Smooth muscle cell of the brain vasculature (primary cell): ENCODE results near the gene VWA2.

ENCODE experiments used
- DNase-seq: peaks from one replicate; pipeline ENCODE4 v3.0.0-alpha.2; 2012; ENCODE audit warnings: low read depth, low spot score

The VWA2 gene

DNA sequence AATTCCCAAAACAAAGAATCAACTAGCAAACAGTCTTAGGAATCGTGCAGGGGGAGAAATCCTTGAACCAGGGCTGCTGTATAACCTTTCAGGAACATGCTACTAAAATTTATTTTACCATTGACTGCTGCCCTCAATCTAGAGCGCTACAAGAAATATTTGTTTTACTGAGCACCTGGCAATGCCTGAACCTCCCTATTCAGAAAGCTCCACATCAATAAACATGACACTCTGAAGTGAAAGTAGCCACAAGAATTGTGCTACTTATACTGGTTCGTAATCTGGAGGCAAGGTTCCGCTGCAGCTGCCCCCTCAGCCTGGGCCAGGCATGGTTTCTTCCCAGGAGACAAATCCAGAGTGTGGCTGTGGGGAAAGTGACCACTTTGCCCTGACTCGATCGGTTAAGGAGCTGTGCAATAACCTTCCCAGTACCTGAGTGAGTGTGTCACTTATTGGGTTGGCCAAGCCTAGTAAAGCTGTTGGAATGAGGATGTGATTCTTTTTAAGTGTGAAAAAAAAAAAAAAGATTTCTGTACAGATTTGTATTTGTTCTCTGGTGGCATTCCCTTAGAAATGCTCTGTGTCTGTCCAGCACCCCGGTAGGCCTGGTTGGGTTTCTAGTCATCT, 7.7 kb downstream of the VWA2 start:
- no peak for DNase-seq

GRCh38 chr10:114250236-114250635, 11.2 kb downstream of the VWA2 start:
- no peak for DNase-seq

- DNase-seq: no peak
Observed at GRCh38 chr10:114250716-114251115, 11.7 kb downstream of the VWA2 start.

DNA sequence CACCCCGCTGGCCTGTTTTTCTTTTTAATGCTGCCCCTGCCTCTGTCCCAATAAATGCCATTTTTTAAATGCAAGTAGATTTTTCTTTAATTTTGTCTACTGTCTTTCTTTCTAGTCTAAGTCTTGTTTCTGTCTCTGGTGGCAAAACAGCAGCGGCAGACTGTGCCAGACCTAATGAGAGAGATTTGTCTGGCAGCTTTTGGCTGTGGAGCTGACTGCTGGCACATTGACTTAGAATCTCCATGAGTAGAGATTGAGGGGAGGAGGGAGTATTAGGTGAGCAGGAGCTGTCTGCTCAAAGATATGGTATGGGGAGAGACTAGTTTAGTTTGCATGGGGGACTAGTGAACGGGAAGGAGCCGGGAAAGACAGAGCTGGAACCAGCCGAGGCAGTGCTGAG, 13.0 kb downstream of the VWA2 start:
- DNase-seq: no peak

DNA sequence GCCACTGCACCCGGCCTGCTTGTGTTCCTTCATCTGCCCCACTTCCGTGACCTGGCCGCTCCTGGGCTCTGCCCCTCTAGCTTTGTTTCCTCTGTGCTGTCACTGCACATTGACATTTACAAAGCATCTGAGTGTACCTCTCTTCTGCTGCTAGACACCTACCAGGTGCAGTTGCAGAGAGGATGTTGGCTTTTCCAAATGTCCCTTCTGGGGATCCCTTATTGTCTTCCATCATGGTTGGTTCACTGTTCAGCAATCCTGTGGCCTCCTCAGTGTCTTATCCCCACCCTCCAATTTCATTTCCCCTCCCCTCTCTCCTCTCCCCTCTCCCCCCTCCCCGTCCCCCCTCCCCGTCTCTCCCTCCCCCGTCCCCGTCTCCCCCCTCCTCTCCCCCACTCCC, 13.8 kb downstream of the VWA2 start:
- DNase-seq: no peak

GRCh38 chr10:114255227-114255626, 16.2 kb downstream of the VWA2 start:
- DNase-seq: no peak

DNA sequence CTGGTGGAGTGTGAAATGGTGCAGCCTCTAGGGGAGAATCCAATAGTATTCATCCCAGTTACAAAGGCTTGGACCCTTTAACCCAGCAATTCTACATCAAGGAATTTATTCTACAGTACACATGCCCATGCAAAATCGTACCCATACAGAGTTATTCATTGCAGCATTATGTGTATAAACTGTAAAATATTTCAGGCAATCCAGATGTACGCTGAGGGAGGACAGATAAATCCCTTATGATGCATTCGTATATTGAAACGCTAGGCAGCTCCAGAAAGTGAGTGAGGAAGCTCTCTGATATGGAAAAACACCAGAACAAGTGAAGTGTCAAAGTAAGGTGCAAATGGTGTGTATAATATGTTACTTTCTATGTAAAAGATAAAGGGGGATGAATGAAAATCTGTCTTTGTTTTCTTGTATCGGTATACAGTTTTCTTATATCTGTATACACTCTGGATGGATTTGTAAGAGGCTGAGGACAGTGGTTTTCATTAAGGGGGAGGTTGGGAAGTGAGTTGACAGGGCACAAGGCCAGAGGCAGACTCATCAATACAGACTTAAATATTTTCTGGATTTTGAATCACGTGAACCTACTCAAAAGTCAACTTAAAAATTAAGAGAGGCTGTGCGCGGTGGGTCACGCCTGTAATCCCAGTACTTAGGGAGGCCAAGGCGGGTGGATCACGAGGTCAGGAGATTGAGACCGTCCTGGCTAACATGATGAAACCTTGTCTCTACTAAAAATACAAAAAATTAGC, 17.1 kb downstream of the VWA2 start:
- DNase-seq: no peak

DNA sequence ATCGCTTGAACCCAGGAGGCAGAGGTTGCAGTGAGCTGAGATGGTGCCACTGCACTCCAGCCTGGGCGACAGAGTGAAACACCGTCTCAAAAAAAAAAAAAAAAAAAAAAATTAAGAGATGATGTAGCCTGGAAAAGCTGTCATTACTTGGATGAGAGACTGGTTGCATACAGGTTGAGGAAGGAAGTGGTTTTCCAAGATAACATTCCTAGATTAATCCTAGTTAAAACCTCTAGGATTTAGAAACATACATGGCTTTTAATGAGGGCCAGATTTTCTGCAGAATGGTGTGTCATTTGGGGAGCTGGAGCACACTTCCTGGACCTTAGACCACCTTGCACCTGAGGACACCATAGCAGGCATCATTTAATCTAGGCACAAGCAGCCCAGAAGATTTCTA, 17.8 kb downstream of the VWA2 start:
- no peak for DNase-seq

DNA sequence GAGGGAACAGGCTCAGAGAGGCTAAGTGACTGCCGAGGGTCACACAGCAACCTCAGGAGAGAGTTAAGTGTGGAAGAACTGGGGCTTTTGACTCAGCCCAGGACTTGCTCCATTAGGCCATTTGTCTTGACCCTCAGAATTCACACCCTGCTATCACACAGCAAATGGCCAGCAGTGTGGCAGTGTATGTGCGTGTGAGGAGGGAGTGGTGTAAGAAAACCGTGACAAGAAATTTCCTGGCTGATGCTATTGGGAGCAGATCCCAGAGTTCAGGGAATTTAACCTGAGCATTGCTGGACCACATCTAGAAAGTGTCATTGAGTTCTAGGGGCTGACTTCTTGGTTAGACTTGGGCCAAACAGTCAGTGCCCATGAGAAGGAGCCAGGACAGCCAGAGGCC, 18.4 kb downstream of the VWA2 start:
- no peak for DNase-seq

- no peak for DNase-seq
Observed at GRCh38 chr10:114258274-114258840, 19.3 kb downstream of the VWA2 start.

DNA sequence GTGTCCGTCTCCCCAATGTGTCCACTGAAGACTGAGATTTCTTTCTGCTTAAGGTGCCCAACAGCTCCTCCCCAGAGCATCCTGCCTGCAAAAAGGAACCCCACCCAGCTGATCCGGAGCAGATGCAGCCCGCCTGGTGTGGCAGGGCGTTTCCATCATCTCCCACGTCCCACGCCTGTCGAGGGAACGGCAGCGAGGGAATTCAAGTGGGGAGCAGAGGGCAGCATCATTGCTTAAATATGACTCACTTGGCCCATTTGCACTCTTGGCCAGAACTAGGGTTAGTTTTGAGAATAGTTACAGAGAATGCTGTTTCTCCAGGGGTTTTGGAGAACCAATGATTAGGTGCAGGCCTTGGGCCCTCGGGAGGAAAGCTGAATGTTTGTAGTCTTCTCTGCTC, 20.8 kb downstream of the VWA2 start:
- DNase-seq: no peak

DNA sequence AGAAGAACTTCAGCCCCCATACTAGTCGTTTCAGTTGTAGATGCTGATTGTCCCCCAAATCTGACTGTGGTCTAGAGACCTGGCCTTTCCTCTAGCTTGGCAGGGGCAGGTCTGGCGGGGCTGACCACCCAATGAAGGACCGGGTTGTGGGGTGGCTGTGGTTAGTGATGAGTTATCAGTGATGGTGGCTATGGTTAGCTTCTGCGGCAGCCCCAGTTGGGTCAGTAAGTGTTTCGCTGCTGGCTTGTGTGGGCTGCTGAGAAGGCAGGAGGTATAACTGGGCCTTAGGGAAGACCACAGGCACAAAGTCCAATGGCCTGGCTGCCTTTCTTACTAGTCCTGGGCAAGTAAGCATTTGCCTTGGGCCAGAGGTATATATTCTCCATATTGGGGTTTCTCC, 21.3 kb downstream of the VWA2 start:
- no peak for DNase-seq

DNA sequence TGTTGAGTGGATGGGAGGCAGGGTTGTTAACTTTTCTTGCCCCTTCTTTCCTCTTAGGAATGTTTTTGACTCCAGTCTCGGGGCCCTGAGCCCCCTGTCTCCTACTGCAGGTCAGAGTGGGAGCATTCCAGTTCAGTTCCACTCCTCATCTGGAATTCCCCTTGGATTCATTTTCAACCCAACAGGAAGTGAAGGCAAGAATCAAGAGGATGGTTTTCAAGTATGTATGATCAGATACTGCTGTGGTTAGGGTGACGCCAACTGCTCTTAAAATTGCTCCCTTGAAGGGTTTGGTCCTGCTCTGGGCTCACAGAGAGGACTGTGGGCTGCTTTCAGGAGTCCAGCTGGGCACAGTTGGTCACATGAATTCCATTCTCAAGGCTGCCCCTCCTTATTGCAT, 22.0 kb downstream of the VWA2 start:
- no peak for DNase-seq

GRCh38 chr10:114262496-114262895, 23.4 kb downstream of the VWA2 start:
- no peak for DNase-seq

GRCh38 chr10:114265392-114266053, 26.5 kb downstream of the VWA2 start:
- DNase-seq: no peak

- no peak for DNase-seq
Observed at GRCh38 chr10:114266521-114266920, 27.5 kb downstream of the VWA2 start.

DNA sequence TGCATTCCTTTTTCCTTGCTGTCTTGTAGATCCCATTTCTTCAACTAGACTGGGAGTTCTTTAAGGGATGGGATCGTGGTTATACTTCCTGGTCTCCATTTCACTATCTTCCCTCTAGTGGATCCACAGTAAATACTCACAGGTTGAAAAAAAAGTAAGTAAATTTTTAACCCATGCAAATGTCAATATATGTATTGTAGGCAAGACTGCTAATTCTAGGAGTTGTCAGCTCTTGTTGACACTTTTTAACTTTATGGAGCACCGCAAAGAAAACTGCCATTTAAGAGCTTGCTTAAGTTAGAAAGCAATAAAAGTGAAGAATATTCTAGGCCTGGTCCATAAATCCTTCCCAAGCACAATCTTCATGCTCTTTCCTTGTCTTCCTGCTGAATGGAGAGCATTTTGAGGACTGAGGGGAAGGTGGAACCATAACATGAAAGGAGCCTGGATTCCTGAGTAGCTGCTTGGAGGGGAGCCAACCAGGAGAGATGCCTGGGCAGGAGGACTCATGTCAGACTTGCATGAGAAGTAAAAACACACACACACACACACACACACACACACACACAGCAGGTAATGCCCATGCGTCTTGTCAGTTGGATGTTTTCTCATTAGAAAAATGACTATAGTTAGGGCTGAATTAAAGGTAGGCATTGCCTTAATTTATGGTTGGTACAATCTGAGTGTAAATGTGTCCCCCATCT, 32.2 kb downstream of the VWA2 start:
- DNase-seq: peak; percentile 17

- DNase-seq: peak; percentile 56
Observed at GRCh38 chr10:114271779-114272167, 32.7 kb downstream of the VWA2 start.

GRCh38 chr10:114272696-114273095, 33.6 kb downstream of the VWA2 start:
- DNase-seq: no peak

- DNase-seq: no peak
Observed at GRCh38 chr10:114273910-114274309, 34.9 kb downstream of the VWA2 start.

GRCh38 chr10:114274616-114275453, 35.8 kb downstream of the VWA2 start:
- no peak for DNase-seq
